Neural cell (in vitro differentiated cells): ENCODE measurements around the gene ATF7. TPM values are rescaled to one million over a fixed set of nuclear protein-coding genes. Genes with fewer than 3 reads are reported as not detected.

Experiments used
- H2AFZ ChIP-seq: fragments of 200-600, 300-800 bp; sonication (generic), shearing (Covaris generic); 2 replicates; pipeline ENCODE4 v1.6.0; 2014; ENCODE audit warnings: low read depth, mild to moderate bottlenecking, antibody characterized with exemption, low read length, moderate library complexity
- H3F3A ChIP-seq: fragments of 200-600 bp; shearing (Covaris generic); 2 replicates; pipeline ENCODE4 v1.6.1; 2016; ENCODE audit warnings: mild to moderate bottlenecking, moderate library complexity, mixed read lengths, antibody characterized with exemption, low read length; ENCODE audit not compliant: insufficient read depth, poor library complexity, severe bottlenecking
- H3K27ac ChIP-seq: fragments of 200-600, 300-800 bp; sonication (generic), shearing (Covaris generic); 2 replicates; pipeline ENCODE4 v1.5.1; 2014; ENCODE audit warnings: mild to moderate bottlenecking, low read length, moderate library complexity
- H3K27me3 ChIP-seq: fragments of 300-800, 200-600 bp; sonication (generic), shearing (Covaris generic); 2 replicates; pipeline ENCODE4 v1.6.0; 2014; ENCODE audit warnings: mild to moderate bottlenecking, low read depth, low read length, moderate library complexity; ENCODE audit not compliant: insufficient read depth
- H3K36me3 ChIP-seq: fragments of 300-800, 200-600 bp; sonication (generic), shearing (Covaris generic); 2 replicates; pipeline ENCODE4 v1.5.1; 2014; ENCODE audit warnings: mild to moderate bottlenecking, antibody characterized with exemption, low read length, moderate library complexity; ENCODE audit not compliant: insufficient read depth
- H3K4me2 ChIP-seq: fragments of 300-800, 200-600 bp; sonication (generic), shearing (Covaris generic); 2 replicates; pipeline ENCODE4 v1.6.0; 2014; ENCODE audit warnings: mild to moderate bottlenecking, low read length
- H3K4me3 ChIP-seq: fragments of 300-800, 200-600 bp; sonication (generic), shearing (Covaris generic); 2 replicates; pipeline ENCODE4 v1.5.1; 2014; ENCODE audit warnings: mild to moderate bottlenecking, low read length, moderate library complexity
- H3K79me2 ChIP-seq: fragments of 200-600 bp; shearing (Covaris generic); replicated peaks from 2 replicates; pipeline ENCODE4 v1.6.0; 2014; ENCODE audit warnings: mild to moderate bottlenecking, low read length, moderate library complexity; ENCODE audit not compliant: insufficient read depth
- H3K9ac ChIP-seq: fragments of 300-800, 200-600 bp; sonication (generic), shearing (Covaris generic); 2 replicates; pipeline ENCODE4 v1.6.1; 2016; ENCODE audit warnings: mild to moderate bottlenecking, low read length, mixed read lengths
- H3K9me2 ChIP-seq: fragments of 200-600 bp; shearing (Covaris generic); 2 replicates; pipeline ENCODE4 v1.6.1; 2016; ENCODE audit warnings: mild to moderate bottlenecking, low read length, mixed read lengths; ENCODE audit not compliant: insufficient read depth
- H3K9me3 ChIP-seq: fragments of 200-600, 300-800 bp; sonication (generic), shearing (Covaris generic); 2 replicates; pipeline ENCODE4 v1.6.1; 2016; ENCODE audit warnings: mild to moderate bottlenecking, mixed run types, low read length, moderate library complexity, mixed read lengths
- H4K20me1 ChIP-seq: fragments of 200-600 bp; shearing (Covaris generic); 2 replicates; pipeline ENCODE4 v1.6.1; 2016; ENCODE audit warnings: mild to moderate bottlenecking, mixed run types; ENCODE audit not compliant: insufficient read depth
- CTCF ChIP-seq: fragments of 450-650 bp; IDR thresholded peaks from 2 replicates; pipeline ENCODE4 v1.5.1; 2014; ENCODE audit warnings: antibody characterized with exemption, mild to moderate bottlenecking, moderate library complexity; ENCODE audit not compliant: poor library complexity, severe bottlenecking
- EP300 ChIP-seq: fragments of 450-650 bp; conservative IDR thresholded peaks from 2 replicates; pipeline ENCODE4 v1.6.1; 2014; ENCODE audit warnings: antibody characterized with exemption, mild to moderate bottlenecking, moderate library complexity; ENCODE audit not compliant: poor library complexity, severe bottlenecking
- EZH2 ChIP-seq: fragments of 200-600, 300-800 bp; shearing (Covaris generic), sonication (generic); IDR thresholded peaks from 2 replicates; pipeline ENCODE4 v1.6.1; 2014; ENCODE audit warnings: antibody characterized with exemption, low read length, borderline replicate concordance, mild to moderate bottlenecking; ENCODE audit not compliant: insufficient read depth, poor library complexity, severe bottlenecking
- MXI1 ChIP-seq: fragments of 450-650 bp; conservative IDR thresholded peaks from 2 replicates; pipeline ENCODE4 v1.6.1; 2014; ENCODE audit warnings: antibody characterized with exemption, mild to moderate bottlenecking; ENCODE audit not compliant: poor library complexity, severe bottlenecking
- POLR2AphosphoS5 ChIP-seq: IDR thresholded peaks from 2 replicates; pipeline ENCODE4 v1.6.1; 2012
- RAD21 ChIP-seq: fragments of 450-650 bp; conservative IDR thresholded peaks from 2 replicates; pipeline ENCODE4 v1.6.1; 2014; ENCODE audit warnings: antibody characterized with exemption, mild to moderate bottlenecking, moderate library complexity
- SMC3 ChIP-seq: fragments of 450-650 bp; conservative IDR thresholded peaks from 2 replicates; pipeline ENCODE4 v1.6.1; 2014; ENCODE audit warnings: antibody characterized with exemption, mild to moderate bottlenecking, moderate library complexity; ENCODE audit not compliant: poor library complexity
- TAF1 ChIP-seq: IDR thresholded peaks from 2 replicates; pipeline ENCODE4 v1.6.1; 2012; ENCODE audit warnings: low read depth
- polyA plus RNA-seq: library from polyadenylated mRNA; depleted of rRNA; stranded (reverse); fragments of >200 nt; gene quantifications from 2 replicates; pipeline ENCODE4 v1.2.3, GENCODE V29; 2014
- TF ChIP-seq, protein P1 (sequence below): IDR thresholded peaks from 2 replicates; pipeline ENCODE4 v1.6.1; 2012; ENCODE audit warnings: borderline replicate concordance

Gene ATF7
- polyA plus RNA-seq, 1 donor from 2014 or later, result 6.3 TPM

DNA sequence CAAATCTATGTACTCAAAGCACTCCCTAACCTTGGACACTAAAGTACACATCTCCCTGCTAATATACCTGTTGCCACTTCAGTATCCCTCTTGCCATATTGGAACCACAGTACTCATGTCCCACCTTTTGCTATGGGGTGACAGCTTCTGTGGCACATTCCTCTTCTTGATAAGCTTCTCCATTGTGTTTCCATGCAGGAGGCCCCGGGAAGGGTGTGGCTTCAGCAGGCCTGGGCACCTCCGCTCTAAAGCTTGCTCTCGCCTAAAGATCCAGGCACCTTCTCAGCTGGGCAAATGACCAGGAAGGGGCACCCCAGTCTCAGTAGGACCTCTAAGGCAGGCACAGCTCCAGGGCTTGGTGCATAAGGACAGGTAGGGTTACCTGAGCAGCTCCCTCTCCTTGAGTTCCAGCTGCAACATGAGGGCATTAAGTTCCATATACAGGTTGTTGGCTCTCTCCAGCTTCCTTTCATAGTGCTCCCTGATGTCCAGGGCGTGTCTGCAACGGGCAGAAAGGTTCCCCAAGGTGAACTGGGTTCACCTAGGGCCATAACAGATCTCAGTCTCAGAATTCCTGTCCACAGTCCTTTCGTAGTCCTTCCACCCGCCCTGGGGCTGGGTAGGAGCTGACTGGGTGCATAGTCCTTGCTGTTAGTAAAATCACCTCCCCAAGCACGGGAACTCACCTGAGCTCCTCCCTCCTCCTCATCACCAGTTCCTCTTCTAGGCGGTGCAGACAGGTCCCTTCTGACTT is 142.8 kb downstream of the ATF7 start:
- Histone ChIP-seq H4K20me1 (peaks cover 7% of the 10 kb centered on the region), H3K36me3 (no peaks in the 10 kb centered on the region)

DNA sequence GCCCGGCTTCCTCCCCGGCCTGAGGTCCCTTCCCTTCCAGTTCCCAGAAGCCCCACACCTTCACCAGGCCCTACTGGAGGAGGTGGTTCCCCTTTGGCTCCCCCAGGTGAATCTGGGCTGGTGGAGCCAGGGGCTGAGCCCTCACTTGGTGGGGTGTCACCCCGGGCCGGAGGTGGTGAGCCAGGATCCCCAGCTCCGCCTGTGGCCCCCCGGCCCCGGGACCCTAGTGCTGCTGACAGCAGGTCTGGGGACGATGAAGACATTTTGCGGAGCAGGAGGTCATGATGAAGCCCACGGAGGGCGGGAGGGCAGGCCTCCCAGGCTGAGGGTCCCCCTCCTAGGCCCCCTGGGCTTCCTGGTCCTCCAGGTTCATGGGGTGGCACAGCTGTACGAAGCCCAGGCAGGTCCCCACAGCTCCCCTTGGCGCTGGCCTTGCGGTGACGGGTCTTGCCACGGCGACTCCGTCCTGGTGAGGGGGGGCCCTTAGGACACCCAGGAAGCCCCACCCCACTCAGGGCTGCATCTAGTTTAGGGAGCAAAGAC is 143.5 kb downstream of the ATF7 start:
- peaks cover 7% of the 10 kb centered on the region for H4K20me1 ChIP-seq
- no peak overlapping the region for H3K9ac ChIP-seq
- peaks cover 6% of the 10 kb centered on the region for H3K79me2 ChIP-seq
- H3F3A ChIP-seq, result no peaks in the 10 kb centered on the region
- H3K27ac ChIP-seq, result no peak overlapping the region
- H3K9me3 ChIP-seq, result no peaks in the 10 kb centered on the region
- no peak overlapping the region for H2AFZ ChIP-seq
- H3K4me3 ChIP-seq, result no peak overlapping the region
- no peaks in the 10 kb centered on the region for H3K9me2 ChIP-seq
- no peaks in the 10 kb centered on the region for H3K27me3 ChIP-seq
- no peak overlapping the region for H3K4me2 ChIP-seq
- TF ChIP-seq SMC3, result no peak
- TF ChIP-seq EZH2, result no peak
- no peak for TF ChIP-seq RAD21
- TF ChIP-seq, protein P1, sequence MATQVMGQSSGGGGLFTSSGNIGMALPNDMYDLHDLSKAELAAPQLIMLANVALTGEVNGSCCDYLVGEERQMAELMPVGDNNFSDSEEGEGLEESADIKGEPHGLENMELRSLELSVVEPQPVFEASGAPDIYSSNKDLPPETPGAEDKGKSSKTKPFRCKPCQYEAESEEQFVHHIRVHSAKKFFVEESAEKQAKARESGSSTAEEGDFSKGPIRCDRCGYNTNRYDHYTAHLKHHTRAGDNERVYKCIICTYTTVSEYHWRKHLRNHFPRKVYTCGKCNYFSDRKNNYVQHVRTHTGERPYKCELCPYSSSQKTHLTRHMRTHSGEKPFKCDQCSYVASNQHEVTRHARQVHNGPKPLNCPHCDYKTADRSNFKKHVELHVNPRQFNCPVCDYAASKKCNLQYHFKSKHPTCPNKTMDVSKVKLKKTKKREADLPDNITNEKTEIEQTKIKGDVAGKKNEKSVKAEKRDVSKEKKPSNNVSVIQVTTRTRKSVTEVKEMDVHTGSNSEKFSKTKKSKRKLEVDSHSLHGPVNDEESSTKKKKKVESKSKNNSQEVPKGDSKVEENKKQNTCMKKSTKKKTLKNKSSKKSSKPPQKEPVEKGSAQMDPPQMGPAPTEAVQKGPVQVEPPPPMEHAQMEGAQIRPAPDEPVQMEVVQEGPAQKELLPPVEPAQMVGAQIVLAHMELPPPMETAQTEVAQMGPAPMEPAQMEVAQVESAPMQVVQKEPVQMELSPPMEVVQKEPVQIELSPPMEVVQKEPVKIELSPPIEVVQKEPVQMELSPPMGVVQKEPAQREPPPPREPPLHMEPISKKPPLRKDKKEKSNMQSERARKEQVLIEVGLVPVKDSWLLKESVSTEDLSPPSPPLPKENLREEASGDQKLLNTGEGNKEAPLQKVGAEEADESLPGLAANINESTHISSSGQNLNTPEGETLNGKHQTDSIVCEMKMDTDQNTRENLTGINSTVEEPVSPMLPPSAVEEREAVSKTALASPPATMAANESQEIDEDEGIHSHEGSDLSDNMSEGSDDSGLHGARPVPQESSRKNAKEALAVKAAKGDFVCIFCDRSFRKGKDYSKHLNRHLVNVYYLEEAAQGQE, result no peak
- TF ChIP-seq POLR2AphosphoS5, result no peak
- no peak for TF ChIP-seq TAF1
- TF ChIP-seq MXI1, result no peak
- no peak for TF ChIP-seq EP300
- no peak for TF ChIP-seq CTCF
- H3K36me3 ChIP-seq, result no peaks in the 10 kb centered on the region

More for the DNA sequence above, 142.8 kb downstream of the ATF7 start:
- Histone ChIP-seq H3K79me2 (peaks cover 13% of the 10 kb centered on the region), H3K4me3 (no peak overlapping the region), H3K9ac (no peak overlapping the region), H3K9me3 (no peaks in the 10 kb centered on the region), H2AFZ (no peak overlapping the region), H3K27ac (no peak overlapping the region), H3F3A (no peaks in the 10 kb centered on the region), H3K9me2 (no peaks in the 10 kb centered on the region), H3K27me3 (no peaks in the 10 kb centered on the region), H3K4me2 (no peak overlapping the region)
- TF ChIP-seq POLR2AphosphoS5 (peak; percentile 20), CTCF (no peak)
